Measurements from ENCODE around the gene TMOD3.

The TMOD3 gene

DNA sequence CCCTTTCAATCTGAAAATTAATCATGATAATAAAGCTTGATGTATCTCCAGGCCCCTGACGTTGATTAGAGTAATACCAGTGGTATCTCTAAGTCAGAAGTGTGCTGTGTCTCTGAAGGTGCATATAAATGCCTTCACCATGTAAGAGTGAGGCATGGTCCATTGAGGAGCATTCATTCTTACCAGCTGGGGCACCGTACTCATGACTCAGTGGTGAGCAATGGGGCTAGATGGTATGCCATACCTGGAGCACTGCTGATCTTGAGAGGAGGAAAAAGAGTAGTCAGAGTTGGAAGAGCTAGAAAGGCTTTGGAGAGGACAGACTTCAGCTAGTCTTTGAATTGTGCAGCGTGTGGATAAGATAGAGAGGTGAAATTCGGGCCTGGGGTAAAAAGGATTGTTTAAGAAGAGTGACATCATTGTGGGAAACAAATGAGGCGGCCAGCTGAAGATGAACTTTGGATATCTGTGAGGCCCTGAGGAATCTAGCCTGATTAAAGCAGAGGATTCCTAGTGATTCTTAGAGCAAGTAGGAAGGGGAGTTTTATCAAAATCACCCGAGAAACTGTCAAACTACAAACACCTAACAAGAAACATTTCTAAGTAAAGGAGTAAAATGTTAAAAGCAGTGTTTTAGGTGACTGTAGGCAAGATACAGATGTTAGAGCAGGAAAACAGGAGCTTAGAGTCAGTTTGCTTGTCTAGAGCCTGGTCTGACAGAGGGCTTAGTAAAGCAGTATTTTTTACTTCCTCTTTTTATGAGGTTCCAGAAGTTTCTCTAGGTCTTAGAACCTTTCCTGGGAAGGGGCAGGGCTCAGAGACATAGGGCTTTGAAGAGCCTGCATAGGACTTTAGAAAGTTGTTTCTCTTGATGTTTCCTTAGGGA, 13.6 kb downstream of the TMOD3 start:
- TF ChIP-seq, protein P1, sequence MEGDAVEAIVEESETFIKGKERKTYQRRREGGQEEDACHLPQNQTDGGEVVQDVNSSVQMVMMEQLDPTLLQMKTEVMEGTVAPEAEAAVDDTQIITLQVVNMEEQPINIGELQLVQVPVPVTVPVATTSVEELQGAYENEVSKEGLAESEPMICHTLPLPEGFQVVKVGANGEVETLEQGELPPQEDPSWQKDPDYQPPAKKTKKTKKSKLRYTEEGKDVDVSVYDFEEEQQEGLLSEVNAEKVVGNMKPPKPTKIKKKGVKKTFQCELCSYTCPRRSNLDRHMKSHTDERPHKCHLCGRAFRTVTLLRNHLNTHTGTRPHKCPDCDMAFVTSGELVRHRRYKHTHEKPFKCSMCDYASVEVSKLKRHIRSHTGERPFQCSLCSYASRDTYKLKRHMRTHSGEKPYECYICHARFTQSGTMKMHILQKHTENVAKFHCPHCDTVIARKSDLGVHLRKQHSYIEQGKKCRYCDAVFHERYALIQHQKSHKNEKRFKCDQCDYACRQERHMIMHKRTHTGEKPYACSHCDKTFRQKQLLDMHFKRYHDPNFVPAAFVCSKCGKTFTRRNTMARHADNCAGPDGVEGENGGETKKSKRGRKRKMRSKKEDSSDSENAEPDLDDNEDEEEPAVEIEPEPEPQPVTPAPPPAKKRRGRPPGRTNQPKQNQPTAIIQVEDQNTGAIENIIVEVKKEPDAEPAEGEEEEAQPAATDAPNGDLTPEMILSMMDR (conservative IDR thresholded peaks at IDR 0.05): no peak
- no peak overlapping the region for H3K27ac ChIP-seq

DNA sequence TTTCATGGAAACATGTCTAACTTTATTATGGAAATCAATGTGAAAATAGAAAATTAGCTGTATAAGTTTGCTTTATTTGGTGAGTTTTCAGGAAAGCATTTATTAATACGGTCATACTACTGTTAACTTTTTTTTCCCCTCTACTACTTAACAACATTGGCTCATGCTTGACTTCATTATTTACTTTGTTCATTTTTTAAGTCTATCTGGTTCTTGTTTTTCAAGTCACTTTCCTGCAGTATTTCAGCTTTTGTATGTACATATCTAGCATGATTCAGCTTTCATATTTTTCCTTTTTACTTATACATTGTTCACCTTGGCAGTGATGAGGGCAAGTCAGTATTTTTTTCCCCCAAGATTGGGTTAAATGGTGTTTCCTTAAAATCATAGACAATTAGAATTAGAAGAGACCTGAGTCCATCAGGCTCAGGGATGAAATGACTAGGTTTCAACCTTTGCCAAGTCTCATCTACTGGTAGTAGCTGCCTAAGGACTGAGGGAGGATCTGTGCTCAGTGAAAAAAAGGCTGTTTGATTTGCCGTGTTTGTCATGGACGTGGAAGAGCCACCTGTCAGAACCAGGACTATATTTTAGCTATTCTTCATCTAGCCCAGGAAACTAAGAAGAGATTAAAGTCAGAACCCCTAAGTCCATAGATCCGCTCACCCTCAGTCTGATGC, 15.4 kb downstream of the TMOD3 start:
- TF ChIP-seq, protein P1 (conservative IDR thresholded peaks at IDR 0.05): no peak
- H3K27ac ChIP-seq: no peak overlapping the region

DNA sequence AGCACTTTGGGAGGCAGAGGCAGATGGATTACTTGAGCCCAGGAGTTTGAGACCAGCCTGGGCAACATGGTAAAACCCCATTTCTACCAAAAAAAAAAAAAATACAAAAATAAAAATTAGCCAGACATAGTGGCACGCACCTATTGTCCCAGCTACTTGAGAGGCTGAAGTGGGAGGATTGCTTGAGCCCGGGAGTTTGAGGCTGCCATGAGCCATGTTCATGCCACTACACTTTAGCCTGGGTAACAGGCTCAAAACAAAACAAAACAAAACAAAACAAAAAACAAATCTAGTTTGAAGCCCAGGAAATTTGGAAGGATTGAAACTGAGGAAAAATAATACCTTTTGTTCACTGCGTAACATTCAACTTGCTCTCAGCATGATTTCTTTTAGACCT, 16.6 kb downstream of the TMOD3 start:
- no peak overlapping the region for H3K27ac ChIP-seq
- TF ChIP-seq, protein P1 (conservative IDR thresholded peaks at IDR 0.05): no peak

DNA sequence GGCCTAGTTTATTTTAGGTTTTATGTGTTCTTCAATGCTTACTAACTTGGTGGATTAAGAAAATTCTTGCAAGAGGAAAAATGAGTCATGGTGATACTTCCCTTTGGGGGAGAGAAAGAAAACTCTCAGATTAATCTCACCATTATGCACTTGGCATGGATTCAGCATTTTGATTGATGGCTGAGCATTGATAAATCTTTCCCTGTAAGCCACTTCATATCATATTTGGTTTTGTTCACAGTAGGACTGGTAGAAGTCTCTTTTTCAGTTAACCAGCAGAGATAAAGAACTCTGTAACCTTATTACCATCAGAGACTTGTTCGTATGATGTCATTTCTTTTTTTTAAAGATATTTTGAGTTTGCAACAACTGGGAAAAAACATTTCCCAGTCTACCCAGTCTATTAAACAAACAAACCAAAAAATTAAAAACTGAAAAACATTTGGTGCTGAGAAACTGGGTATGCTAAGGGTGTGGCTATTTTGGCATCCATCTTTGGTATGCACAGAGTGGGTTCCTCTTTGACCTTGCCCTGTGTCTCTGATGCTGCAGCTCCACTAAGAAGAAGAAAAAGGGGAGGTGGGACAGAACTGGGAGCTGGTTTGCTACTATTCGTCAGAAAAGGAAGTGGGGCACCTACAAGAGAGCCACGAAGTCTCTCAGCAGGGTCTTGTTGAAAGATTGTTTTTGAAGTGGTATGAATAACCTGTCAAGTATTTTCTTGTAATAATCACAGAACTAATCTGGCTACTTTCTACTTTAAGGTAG, 17.2 kb downstream of the TMOD3 start:
- TF ChIP-seq, protein P1 (conservative IDR thresholded peaks at IDR 0.05): no peak
- H3K27ac ChIP-seq: no peak overlapping the region

DNA sequence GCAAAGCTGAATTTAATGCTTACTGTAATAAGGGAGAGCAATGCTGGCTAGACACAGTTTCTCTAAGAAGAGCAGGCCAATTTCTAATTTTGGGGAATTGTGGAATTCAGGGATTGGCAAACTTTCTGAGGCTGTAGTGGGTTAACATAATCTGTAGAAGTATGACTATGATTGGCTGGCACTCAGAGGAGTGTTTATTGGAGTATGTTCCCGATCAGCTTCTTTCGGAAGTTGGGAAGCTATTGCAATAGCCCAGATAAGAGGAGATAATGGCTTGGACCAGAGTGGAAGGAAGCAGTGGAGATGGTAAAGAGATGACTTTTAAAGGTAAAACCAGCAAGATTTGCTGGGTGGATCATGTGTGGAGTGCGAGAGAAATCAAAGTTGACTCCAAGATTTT, 19.4 kb downstream of the TMOD3 start:
- TF ChIP-seq, protein P1 (conservative IDR thresholded peaks at IDR 0.05): no peak
- H3K27ac ChIP-seq: no peak overlapping the region

DNA sequence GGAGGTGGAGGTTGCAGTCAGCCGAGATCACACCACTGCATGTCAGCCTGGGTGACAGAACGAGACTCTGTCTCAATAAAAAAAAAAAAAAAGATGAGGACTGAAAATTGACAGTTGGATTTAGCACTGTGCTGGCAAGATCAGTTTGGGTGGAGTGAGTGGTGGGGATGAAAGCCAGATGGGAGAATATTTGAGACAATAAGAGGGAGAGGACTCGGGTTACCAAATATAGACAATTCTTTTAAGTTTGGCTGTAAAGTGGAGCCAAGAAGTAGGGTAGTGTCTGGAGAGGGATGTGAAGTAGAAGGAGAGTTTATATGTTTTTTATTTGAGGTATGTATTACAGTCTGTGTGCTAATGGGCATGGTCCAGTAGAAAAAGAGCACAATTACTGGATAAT, 20.4 kb downstream of the TMOD3 start:
- TF ChIP-seq, protein P1 (conservative IDR thresholded peaks at IDR 0.05): no peak
- H3K27ac ChIP-seq: no peak overlapping the region

DNA sequence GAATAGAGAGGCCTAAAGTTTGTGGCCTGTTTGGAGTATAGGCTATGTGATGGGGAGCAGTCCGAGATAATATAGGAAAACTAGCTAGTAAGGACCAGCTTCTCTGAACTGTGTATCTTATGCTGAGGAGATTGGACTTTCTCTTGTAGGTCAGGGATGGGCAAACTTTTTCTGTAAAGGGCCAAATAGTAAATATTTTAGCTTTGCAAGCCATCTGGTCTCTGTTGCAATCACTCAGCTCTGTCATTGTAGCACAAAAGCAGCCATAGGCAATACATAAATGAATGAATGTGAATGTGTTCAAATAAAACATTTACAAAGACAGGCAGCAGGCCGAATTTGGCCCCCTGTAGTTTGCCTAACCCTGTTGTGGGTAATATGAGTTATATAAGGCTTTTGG, 24.5 kb downstream of the TMOD3 start:
- H3K27ac ChIP-seq: no peak overlapping the region
- TF ChIP-seq, protein P1 (conservative IDR thresholded peaks at IDR 0.05): no peak

Measured in VCaP (cell line).